ENCODE measurements around the gene TCF12.

TCF12 gene

GRCh38 chr15:57245714-57246113 is 327.3 kb downstream of the TCF12 start:
- Histone ChIP-seq H3K27me3 (no peaks in the 10 kb centered on the region), H3K9me3 (no peaks in the 10 kb centered on the region), H3K4me1 (no peaks in the 10 kb centered on the region), H3K4me3 (no peak overlapping the region), H3K36me3 (peaks cover 8 to 42% (median 41%) of the 10 kb centered on the region in 3 donors), H3K27ac (no peak overlapping the region)
- DNase-seq, result no peak
- intact Hi-C loops (cut with DNase I; ENCODE audit: low total_unique reads), result no loop called here
- no peak for TF ChIP-seq CTCF (IDR thresholded peaks at IDR 0.05)

GRCh38 chr15:57248074-57248473 is 329.6 kb downstream of the TCF12 start:
- Histone ChIP-seq H3K27ac (no peak overlapping the region), H3K4me1 (no peaks in the 10 kb centered on the region), H3K9me3 (no peaks in the 10 kb centered on the region), H3K36me3 (peaks cover 8 to 48% (median 42%) of the 10 kb centered on the region in 3 donors), H3K4me3 (no peak overlapping the region), H3K27me3 (no peaks in the 10 kb centered on the region)
- DNase-seq, result no peak
- intact Hi-C loops (cut with DNase I; ENCODE audit: low total_unique reads), result no loop called here
- no peak for TF ChIP-seq CTCF (IDR thresholded peaks at IDR 0.05)

- Histone ChIP-seq H3K36me3 (peaks cover 20 to 34% (median 21%) of the 10 kb centered on the region in 3 donors), H3K4me3 (no peak overlapping the region), H3K27ac (no peak overlapping the region), H3K9me3 (no peaks in the 10 kb centered on the region), H3K4me1 (no peaks in the 10 kb centered on the region), H3K27me3 (no peaks in the 10 kb centered on the region)
- TF ChIP-seq CTCF (IDR thresholded peaks at IDR 0.05), result no peak
- no peak for DNase-seq
- intact Hi-C loops (cut with DNase I; ENCODE audit: low total_unique reads), result no loop called here
Measured at GRCh38 chr15:57251308-57251707, 332.9 kb downstream of the TCF12 start.

GRCh38 chr15:57251941-57252340 is 333.5 kb downstream of the TCF12 start:
- Histone ChIP-seq H3K9me3 (no peaks in the 10 kb centered on the region), H3K4me1 (no peaks in the 10 kb centered on the region), H3K27ac (no peak overlapping the region), H3K36me3 (peaks cover 16 to 28% (median 18%) of the 10 kb centered on the region in 3 donors), H3K27me3 (no peaks in the 10 kb centered on the region), H3K4me3 (no peak overlapping the region)
- intact Hi-C loops (cut with DNase I; ENCODE audit: low total_unique reads), result no loop called here
- DNase-seq, result no peak
- TF ChIP-seq CTCF (IDR thresholded peaks at IDR 0.05), result no peak

- H3K27me3 ChIP-seq, result no peaks in the 10 kb centered on the region
- H3K36me3 ChIP-seq, result peaks cover 10 to 16% (median 12%) of the 10 kb centered on the region in 3 donors
- no peak overlapping the region for H3K27ac ChIP-seq
- no peaks in the 10 kb centered on the region for H3K9me3 ChIP-seq
- H3K4me3 ChIP-seq, result no peak overlapping the region
- no peak for DNase-seq
- no peaks in the 10 kb centered on the region for H3K4me1 ChIP-seq
- TF ChIP-seq CTCF (IDR thresholded peaks at IDR 0.05), result no peak
- intact Hi-C loops (cut with DNase I; ENCODE audit: low total_unique reads), result no loop called here
Measured at GRCh38 chr15:57253082-57253481, 334.6 kb downstream of the TCF12 start.

- no peak for DNase-seq
- Histone ChIP-seq H3K27me3 (no peaks in the 10 kb centered on the region), H3K9me3 (no peaks in the 10 kb centered on the region), H3K36me3 (peaks cover 10 to 16% (median 12%) of the 10 kb centered on the region in 3 donors), H3K4me1 (no peaks in the 10 kb centered on the region), H3K4me3 (no peak overlapping the region), H3K27ac (no peak overlapping the region)
- intact Hi-C loops (cut with DNase I; ENCODE audit: low total_unique reads), result no loop called here
- no peak for TF ChIP-seq CTCF (IDR thresholded peaks at IDR 0.05)
Measured at GRCh38 chr15:57253500-57253899, 335.1 kb downstream of the TCF12 start.
